ENCODE data around the gene HSPA14.
"Not testable (repeated sequence)": the region's sequence is repeated elsewhere in the genome, so short reads cannot be mapped to it uniquely, and the experiment has no call there.

The HSPA14 gene

DNA sequence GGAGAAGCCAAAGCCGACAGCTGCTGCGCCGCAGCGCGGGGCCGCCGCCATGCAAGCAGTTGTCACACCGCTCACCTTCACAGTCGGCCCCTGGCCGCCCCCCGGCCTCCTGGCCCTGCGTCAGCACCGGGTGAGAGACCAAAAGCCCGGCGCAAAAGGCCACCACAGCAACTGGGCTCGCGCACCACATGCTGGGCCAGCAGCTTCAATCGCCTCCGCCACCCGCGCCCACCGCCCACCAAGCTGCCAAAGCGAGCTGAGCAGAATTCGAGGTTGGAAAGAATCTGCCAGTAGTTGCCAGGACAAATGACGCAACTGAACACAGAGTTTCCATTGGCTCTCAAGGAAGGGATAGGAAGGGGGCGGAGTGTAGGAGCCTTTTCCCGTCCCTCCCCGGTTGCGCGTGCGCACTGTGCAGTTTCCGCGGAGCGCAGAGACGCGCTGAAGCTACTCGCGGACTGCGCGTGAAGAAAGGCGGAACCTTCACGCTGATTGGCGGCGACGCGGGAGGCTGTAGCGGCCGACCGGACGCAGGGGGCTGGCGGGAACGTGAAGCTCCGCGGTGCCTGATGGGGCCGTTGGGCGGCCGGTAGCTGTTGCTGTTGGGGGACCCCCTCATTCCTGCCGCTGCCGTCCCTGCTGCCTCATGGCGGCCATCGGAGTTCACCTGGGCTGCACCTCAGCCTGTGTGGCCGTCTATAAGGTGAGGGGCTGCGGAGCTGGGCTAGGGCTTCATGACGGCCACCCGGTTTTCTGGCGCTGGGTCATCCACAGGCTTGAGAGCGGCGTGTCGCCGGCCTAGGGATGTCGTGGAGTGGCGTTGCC lies at the start of gene HSPA14, which contains the start of the genes CDNF and MSANTD7:
Gene HSPA14, plus strand, starts transcription at position 550 of the 825 bp plus-strand sequence. Its CDS starts 97 bp downstream, at position 647.
Gene CDNF, minus strand, starts transcription at position 281 of the 825 bp plus-strand sequence. Its CDS starts 91 bp downstream, at position 190.
Gene MSANTD7, plus strand, starts transcription at position 550 of the 825 bp plus-strand sequence. CDS start 3,979 bp downstream, outside the sequence.
- DNase-seq (ENCODE audit: low spot score): peak; percentile 100

DNA sequence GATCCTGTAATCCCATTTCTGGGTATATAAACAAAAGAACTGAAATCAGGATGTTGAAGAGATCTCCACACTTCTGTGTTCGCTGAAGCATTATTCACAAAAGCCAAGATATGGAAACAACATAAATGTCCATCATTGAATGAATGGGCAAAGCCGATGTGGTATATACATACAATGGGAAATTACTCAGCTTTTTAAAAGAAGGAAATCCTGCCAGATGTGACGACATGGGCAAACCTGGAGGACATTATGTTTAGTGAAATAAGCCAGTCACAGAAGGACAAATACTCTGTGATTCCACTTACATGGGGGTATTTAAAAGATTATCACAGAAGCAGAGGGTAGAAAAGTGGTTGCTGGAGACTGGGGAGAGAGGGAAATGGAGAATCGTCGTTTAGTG lies 39.5 kb upstream of the HSPA14 start:
- no peak for DNase-seq (ENCODE audit: low spot score)

DNA sequence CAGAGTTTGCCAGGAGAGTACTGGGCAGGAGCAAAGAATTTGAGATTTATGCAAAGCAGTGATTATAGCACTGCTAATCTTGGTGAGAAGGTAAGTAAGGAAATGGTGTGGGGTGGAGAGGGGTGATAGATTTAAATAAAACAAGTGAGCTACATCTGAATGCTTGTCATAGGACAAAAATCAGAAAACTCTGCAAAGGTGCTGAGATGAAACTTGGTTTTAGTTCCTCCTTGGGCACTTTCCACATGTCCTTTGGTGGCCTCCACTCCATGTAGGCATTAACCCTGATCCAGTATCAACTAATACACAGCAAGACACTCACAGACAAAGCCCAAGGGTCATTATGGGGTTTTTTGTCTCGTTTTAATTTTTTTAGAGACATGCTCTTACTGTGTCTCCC lies 37.7 kb upstream of the HSPA14 start:
- DNase-seq (ENCODE audit: low spot score): no peak

GRCh38 chr10:14801723-14802122 lies 36.4 kb upstream of the HSPA14 start:
- no peak for DNase-seq (ENCODE audit: low spot score)

DNA sequence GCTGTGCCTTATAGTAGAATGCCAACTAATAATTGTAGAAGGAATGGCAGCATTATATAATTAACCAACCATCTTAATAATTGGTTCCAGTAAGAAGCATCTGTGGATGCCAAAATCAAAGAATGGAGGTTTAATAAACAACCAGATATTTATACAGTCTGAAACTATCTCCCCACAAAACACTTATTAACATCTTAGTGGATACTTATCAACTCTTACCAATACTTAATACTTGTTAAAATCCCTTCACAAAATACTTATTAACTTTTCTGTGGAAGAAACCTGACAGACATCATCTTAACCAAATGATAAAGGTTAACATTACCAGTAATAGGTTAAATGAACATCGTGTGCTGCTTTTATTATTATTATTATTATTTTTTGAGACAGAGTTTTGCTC lies 34.3 kb upstream of the HSPA14 start:
- no peak for DNase-seq (ENCODE audit: low spot score)

DNA sequence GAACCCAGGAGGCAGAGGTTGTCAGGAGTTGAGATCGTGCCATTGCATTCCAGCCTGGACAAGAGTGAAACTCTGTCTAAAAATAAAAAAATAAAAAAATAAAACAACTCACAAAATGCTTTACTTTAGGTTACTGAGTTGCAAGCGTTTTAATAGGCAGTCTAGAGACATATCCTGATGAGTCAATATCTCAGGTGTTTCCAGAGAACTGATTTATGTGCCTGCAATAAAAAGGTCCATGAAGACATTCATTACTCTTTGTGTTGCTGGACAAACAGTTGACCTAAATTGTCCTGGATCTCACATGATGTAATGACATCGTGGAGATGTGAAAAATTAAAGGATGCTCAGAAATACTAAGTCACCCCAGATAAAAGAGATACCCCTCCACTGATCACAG lies 31.8 kb upstream of the HSPA14 start:
- no peak for DNase-seq (ENCODE audit: low spot score)

DNA sequence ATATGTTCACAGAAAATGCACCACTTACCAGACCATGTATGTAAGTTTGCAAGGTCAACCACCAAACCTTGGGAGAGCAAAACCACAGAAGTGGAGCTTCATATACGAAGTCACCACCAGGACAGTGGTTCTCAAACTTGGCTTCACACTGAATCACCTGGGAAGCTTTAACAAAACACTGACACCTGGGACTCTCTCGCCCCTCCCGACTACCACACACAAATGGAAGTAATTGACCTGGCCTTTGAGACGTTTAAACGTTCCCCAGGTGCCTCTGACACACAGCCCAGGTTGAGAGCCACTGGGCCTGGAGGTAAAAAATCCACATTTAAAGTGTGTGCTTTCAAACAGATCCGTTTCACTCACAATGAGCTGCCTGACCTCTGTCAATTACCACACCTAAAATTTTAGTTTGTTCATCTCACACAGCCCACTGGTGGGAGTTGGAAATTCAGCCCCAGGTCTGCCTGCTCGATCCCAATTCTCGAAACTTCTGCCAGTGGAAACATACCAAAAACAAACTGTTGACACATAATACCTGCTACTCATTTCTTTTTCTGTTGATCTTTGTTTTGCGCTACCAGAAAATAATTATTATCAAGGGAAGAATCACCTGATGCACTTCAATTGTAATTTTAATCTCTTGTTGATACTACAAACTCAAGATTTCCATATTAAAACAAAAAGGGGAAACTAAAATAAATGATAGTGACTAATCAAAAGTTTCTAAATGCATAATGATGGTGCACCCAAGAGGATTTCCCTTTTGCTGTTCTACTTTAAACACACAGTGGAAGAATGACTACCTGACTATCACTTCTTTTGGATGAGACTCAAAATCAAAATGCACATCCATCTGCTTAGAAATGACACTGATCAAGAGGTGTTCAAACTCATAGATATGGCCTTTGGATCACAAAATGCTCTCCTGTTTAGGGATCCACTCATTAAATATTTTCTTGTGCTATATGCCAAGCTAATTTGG lies 26.8 kb upstream of the HSPA14 start:
- DNase-seq (ENCODE audit: low spot score): no peak

- DNase-seq (ENCODE audit: low spot score): peak; percentile 34
Observed at GRCh38 chr10:14812271-14812670, 25.8 kb upstream of the HSPA14 start.

GRCh38 chr10:14815681-14816080 lies 22.4 kb upstream of the HSPA14 start:
- no peak for DNase-seq (ENCODE audit: low spot score)

GRCh38 chr10:14816717-14817116 lies 21.4 kb upstream of the HSPA14 start:
- not testable (repeated sequence) for DNase-seq (ENCODE audit: low spot score)

GRCh38 chr10:14820010-14820774 lies 17.9 kb upstream of the HSPA14 start:
- peak; percentile 84 for DNase-seq (ENCODE audit: low spot score)

- DNase-seq (ENCODE audit: low spot score): no peak
Observed at GRCh38 chr10:14820775-14821154, 17.3 kb upstream of the HSPA14 start.

GRCh38 chr10:14821635-14822375 lies 16.3 kb upstream of the HSPA14 start:
- DNase-seq (ENCODE audit: low spot score): no peak

- peak; percentile 74 for DNase-seq (ENCODE audit: low spot score)
Observed at GRCh38 chr10:14822879-14823755, 15.0 kb upstream of the HSPA14 start.

DNA sequence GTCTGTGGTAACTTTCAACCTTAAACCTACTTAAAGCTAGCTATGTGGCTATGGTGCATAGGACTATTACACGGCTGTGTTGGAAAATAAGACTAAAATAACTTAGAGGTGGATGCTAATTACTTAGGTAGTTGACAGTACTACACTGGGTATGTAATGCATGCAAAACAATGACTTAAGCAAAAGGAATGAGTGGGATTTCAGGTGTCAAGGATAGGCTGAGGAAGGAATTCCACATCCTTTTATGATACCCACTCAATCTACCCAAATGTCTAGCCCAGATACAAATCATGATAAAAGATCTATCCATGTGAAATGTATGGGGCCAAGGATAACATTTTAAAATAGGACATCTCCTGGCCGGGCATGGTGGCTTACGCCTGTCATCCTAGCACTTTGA lies 14.1 kb upstream of the HSPA14 start:
- no peak for DNase-seq (ENCODE audit: low spot score)

- no peak for DNase-seq (ENCODE audit: low spot score)
Observed at GRCh38 chr10:14826076-14826829, 11.9 kb upstream of the HSPA14 start.

DNA sequence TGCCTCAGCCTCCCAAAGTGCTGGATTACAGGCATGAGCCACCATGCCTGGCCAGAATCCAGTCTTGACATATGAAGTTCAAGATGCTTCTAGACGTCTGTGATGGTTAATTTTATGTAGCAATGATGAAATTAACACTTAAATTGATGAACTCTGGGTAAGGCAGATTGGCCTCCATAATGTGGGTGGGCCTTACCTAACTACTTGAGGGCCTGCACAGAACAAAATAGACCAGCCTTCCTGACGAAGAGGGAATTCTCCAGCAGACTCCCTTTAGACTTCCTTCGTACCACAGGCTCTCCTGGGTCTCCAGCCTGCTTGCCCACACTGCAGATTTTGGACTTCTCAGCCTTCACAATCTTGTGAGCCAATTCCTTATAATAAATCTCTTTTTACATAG lies 5.0 kb upstream of the HSPA14 start:
- DNase-seq (ENCODE audit: low spot score): no peak

GRCh38 chr10:14836208-14836607 lies 1.9 kb upstream of the HSPA14 start:
- no peak for DNase-seq (ENCODE audit: low spot score)

All from RKO (cell line).